Measurements from ENCODE around the gene PHACTR3.

The PHACTR3 gene

DNA sequence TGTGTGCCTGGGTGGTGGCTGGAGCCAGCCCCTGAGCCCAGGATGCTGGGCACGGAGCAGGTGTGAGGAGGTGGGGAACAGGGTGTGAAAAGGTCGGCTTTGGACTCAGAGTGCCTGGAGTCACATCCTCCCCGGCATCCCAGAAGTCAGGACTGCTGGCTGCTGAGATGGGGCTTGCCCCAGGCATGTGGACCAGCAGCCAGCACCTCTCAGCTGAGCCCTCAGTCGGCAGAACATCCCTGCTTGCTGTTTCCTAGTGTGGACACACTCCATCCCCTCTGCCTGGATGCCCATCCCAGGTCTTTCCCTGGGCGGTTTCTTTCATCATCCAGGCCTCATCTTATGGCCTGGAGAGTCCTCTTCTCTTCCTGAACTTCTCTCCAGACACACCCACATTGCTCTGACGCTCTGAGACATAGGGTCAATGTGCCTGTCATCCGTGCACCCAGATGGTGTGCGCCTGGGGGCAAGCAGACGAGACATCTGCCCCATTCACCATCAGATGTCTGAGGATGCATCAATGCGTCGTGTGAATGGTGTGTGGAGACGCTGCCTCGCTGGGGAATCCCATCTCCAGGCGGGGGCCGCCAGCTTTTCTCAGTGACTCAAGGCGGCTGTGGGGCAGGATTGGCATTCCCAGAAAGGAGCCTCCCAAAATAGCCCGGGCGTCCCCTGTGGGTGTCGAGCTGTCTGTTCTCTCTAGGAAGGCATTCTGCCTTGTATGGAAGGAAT lies 224.9 kb downstream of the PHACTR3 start:
- H3K27me3 ChIP-seq = peaks cover 0 to 11% of the 10 kb centered on the region in 2 donors
- DNase-seq = peak in 1 of 2 donors; percentile 53
- H3K27ac ChIP-seq = no peak overlapping the region
- H3K4me3 ChIP-seq = no peak overlapping the region
- intact Hi-C loops (cut with DNase I; ENCODE audit: low total_unique reads) = no loop called here
- H3K36me3 ChIP-seq = no peaks in the 10 kb centered on the region
- H3K9me3 ChIP-seq = no peaks in the 10 kb centered on the region
- TF ChIP-seq, protein P1, sequence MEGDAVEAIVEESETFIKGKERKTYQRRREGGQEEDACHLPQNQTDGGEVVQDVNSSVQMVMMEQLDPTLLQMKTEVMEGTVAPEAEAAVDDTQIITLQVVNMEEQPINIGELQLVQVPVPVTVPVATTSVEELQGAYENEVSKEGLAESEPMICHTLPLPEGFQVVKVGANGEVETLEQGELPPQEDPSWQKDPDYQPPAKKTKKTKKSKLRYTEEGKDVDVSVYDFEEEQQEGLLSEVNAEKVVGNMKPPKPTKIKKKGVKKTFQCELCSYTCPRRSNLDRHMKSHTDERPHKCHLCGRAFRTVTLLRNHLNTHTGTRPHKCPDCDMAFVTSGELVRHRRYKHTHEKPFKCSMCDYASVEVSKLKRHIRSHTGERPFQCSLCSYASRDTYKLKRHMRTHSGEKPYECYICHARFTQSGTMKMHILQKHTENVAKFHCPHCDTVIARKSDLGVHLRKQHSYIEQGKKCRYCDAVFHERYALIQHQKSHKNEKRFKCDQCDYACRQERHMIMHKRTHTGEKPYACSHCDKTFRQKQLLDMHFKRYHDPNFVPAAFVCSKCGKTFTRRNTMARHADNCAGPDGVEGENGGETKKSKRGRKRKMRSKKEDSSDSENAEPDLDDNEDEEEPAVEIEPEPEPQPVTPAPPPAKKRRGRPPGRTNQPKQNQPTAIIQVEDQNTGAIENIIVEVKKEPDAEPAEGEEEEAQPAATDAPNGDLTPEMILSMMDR (IDR thresholded peaks at IDR 0.05) = no peak
- no peaks in the 10 kb centered on the region for H3K4me1 ChIP-seq

DNA sequence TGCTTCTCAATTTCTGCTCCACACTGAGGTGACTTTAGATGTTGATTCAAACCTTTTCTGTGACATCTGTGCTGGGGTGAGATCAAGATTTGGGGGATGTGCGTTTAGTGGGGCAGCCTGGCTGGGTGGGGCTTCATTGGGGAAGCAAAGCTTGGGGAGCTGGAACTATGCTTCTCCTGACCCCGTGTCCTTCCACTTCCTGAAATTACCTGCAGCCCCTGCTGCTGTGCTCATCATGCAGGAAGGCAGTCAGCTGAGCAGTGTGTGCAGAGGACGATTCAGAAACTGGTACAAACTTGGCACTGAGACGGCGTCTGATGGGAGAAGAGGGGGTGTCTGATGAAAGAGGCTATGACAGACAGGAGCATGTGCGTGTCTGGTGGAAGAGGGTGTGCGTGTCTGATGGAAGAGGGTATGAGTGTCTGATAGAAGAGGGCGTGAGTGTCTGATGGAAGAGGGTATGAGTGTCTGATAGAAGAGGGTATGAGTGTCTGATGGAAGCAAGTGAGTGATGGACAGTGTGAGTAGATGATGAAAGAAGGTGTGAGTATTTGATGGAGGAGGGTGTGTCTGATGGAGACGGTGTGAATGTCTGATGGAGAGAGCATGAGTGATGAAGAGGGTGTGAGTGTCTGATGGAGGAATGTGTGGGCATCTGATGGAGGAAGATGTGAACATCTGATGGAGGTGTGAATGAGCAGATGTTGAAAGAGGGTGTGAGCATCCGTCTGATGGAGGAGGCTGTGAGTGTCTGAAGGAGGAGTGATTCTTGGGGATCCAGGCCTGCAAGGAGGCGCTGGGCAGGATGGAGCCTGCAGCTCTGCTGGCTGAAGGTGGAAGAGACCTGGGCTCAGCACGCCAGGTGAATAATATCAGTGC lies 225.7 kb downstream of the PHACTR3 start:
- H3K9me3 ChIP-seq = no peaks in the 10 kb centered on the region
- H3K27me3 ChIP-seq = peaks cover 0 to 11% of the 10 kb centered on the region in 2 donors
- no peaks in the 10 kb centered on the region for H3K36me3 ChIP-seq
- intact Hi-C loops (cut with DNase I; ENCODE audit: low total_unique reads) = no loop called here
- no peak for DNase-seq
- TF ChIP-seq, protein P1 (IDR thresholded peaks at IDR 0.05) = no peak
- no peak overlapping the region for H3K4me3 ChIP-seq
- H3K27ac ChIP-seq = no peak overlapping the region
- H3K4me1 ChIP-seq = peaks cover 0 to under 1% (median 0%) of the 10 kb centered on the region in 4 donors

DNA sequence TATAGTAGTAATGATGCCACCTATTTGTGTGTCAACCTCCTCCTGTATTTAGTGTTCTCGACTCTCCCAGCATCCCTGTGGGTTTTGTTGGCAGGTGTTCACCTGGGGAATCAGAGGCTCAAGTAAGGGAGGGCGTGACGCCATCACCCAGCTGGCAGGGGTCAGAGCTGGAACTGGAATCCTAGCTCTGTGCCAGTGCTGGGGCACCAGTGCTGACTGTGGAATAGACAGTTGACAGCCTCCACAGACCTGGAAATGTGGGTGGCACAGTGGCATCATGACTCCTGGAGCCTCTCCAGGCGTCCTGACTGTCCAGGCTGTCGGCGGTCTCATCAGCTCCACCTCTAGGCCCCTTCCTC lies 226.3 kb downstream of the PHACTR3 start:
- Histone ChIP-seq H3K36me3 (no peaks in the 10 kb centered on the region), H3K4me3 (no peak overlapping the region), H3K27ac (no peak overlapping the region), H3K4me1 (peaks cover 0 to 6% (median 2%) of the 10 kb centered on the region in 4 donors), H3K27me3 (peaks cover 0 to 11% of the 10 kb centered on the region in 2 donors), H3K9me3 (no peaks in the 10 kb centered on the region)
- TF ChIP-seq, protein P1 (IDR thresholded peaks at IDR 0.05) = no peak
- DNase-seq = no peak
- intact Hi-C loops (cut with DNase I; ENCODE audit: low total_unique reads) = no loop called here

DNA sequence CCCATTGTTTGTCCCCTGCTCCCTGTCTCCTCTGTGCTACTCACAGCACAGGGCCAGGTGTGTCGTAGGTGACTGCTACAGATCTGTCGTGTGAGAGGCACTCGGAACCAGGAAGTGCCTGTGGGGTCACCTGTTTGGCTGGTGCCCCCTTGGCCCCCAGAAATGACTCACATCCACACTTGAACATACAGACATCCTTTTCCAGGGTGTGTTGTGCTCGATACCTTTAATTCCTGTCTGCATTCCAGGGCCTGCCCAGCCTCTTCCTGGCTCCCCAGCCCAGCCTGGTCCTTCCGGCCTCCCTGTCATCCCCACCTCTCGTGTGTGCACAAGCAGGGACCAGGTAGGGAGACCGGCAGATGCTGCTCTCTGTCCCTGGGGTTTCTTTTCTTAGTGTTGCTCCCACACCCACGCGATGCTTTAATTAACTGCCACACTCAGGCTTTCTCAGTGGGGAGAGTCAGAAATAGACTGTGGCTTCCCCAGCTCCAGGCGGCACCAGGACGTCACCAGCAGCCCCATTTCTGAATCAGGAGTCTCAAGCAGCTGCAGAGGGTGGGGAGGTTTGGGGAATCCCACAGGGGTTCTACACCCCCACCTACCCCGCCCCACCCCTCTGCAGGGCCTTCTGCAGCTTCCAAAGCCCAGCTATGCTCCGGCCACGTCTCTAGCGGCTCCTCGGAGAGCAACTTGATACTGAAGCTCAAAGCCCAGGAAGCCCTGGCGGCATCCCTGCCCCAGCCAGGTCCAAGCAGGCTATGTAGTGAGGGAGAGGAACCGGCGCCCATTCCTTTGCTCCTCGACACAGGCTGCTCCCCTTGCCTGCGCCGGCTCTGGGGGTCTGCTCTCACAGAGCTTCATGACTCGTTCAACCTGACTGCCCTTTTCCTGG lies 226.9 kb downstream of the PHACTR3 start:
- Histone ChIP-seq H3K27me3 (peaks cover 0 to 11% of the 10 kb centered on the region in 2 donors), H3K36me3 (no peaks in the 10 kb centered on the region), H3K27ac (no peak overlapping the region), H3K4me1 (peaks cover 0 to 13% (median 8%) of the 10 kb centered on the region in 4 donors), H3K4me3 (no peak overlapping the region), H3K9me3 (no peaks in the 10 kb centered on the region)
- TF ChIP-seq, protein P1 (IDR thresholded peaks at IDR 0.05) = no peak
- DNase-seq = no peak
- intact Hi-C loops (cut with DNase I; ENCODE audit: low total_unique reads) = no loop called here

DNA sequence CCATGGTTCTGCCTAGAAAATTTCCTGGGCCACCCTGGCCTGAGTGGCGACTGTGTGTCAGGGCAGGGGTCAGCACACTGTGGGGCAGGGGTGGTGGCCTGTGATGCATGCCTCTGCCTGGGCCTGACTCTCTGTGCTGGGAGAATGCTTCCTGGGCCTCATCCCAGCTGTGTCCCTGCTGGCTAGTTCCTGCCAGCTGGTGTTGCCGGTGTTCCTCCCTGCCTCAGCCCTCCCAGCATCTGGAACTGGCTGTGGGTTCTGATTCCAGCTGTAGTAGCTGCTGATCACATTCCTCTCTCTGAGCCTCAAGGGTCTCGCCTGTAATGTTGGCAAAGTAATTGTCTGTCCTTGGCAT lies 227.6 kb downstream of the PHACTR3 start:
- H3K4me3 ChIP-seq = no peak overlapping the region
- no peak for DNase-seq
- intact Hi-C loops (cut with DNase I; ENCODE audit: low total_unique reads) = no loop called here
- TF ChIP-seq, protein P1 (IDR thresholded peaks at IDR 0.05) = no peak
- no peaks in the 10 kb centered on the region for H3K36me3 ChIP-seq
- H3K9me3 ChIP-seq = no peaks in the 10 kb centered on the region
- H3K27me3 ChIP-seq = peaks cover 0 to 8% of the 10 kb centered on the region in 2 donors
- no peak overlapping the region for H3K27ac ChIP-seq
- H3K4me1 ChIP-seq = peaks cover 0 to 19% (median 14%) of the 10 kb centered on the region in 4 donors

Measured in tibial artery (tissue), 4 donors.